C4-2B (cell line): ENCODE measurements around the gene MTRF1.

Experiments
- ZFX ChIP-seq: fragments of 450-650 bp; IDR thresholded peaks from 2 replicates; pipeline ENCODE4 v1.6.1; 2017
- TF ChIP-seq, protein P1 (sequence below): fragments of 450-650 bp; conservative IDR thresholded peaks from 2 replicates; pipeline ENCODE4 v1.5.1; 2017; ENCODE audit warnings: mild to moderate bottlenecking

DNA sequence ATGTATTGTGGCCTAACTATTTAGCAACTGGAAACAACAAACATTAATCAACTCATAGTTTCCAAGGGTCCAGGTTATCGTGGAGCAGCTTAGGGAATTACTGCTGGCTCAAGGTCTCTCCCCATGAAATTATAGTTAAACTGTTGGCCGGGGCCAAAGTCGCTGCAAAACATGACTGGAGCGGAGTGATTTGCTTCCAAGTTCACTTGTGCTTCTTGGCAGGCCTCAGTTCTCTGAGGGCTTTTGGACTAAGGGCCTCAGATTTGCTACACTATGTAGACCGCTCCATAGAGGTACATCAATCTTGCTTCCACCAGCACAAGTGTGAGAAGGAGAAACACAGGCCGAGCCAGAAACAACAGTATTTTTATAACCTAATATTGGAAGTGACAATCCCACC is 59.6 kb downstream of the MTRF1 start:
- TF ChIP-seq, protein P1, sequence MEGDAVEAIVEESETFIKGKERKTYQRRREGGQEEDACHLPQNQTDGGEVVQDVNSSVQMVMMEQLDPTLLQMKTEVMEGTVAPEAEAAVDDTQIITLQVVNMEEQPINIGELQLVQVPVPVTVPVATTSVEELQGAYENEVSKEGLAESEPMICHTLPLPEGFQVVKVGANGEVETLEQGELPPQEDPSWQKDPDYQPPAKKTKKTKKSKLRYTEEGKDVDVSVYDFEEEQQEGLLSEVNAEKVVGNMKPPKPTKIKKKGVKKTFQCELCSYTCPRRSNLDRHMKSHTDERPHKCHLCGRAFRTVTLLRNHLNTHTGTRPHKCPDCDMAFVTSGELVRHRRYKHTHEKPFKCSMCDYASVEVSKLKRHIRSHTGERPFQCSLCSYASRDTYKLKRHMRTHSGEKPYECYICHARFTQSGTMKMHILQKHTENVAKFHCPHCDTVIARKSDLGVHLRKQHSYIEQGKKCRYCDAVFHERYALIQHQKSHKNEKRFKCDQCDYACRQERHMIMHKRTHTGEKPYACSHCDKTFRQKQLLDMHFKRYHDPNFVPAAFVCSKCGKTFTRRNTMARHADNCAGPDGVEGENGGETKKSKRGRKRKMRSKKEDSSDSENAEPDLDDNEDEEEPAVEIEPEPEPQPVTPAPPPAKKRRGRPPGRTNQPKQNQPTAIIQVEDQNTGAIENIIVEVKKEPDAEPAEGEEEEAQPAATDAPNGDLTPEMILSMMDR: no peak
- TF ChIP-seq ZFX: no peak
